Hippocampal formation (tissue), 2 donors: Measurements from ENCODE around the gene FAM170A.
A peak's percentile ranks its signal among the peaks of the same experiment; 100 is the strongest.

Experiments used
- DNase-seq, 2 donors: peaks; one replicate each; lab custom pipeline; 2025; lab: John Stamatoyannopoulos, UW

FAM170A gene, protein sequence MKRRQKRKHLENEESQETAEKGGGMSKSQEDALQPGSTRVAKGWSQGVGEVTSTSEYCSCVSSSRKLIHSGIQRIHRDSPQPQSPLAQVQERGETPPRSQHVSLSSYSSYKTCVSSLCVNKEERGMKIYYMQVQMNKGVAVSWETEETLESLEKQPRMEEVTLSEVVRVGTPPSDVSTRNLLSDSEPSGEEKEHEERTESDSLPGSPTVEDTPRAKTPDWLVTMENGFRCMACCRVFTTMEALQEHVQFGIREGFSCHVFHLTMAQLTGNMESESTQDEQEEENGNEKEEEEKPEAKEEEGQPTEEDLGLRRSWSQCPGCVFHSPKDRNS

GRCh38 chr5:119629339-119629738 lies at the start of gene FAM170A:
Gene FAM170A (plus strand): TSS chr5:119629558. CDS start chr5:119629769, 211 bp downstream.
- no peak for DNase-seq

- DNase-seq: no peak
Measured at GRCh38 chr5:119582987-119583386, 46.4 kb upstream of the FAM170A start.

DNA sequence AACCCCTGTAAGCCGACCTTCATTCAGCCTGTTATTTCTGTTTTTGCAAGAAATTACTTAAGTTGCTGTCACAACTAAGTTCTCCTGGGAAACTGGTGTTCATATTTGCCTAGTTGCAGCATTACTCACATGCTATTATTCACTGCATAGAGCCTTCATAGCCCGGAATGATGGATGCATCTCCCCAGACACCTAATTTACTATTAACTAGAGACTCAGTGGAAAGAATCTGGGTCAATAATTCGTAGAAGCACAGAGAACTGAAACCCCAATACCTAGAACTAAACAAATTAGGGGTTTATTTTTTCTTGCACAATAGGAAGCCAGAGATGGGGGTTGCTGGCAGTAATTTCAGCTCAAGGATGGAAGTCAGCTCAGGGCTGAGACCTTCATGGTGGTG lies 45.7 kb upstream of the FAM170A start:
- DNase-seq: no peak

GRCh38 chr5:119596046-119596445 lies 33.3 kb upstream of the FAM170A start:
- peak; percentile 7 to 48 for DNase-seq

DNA sequence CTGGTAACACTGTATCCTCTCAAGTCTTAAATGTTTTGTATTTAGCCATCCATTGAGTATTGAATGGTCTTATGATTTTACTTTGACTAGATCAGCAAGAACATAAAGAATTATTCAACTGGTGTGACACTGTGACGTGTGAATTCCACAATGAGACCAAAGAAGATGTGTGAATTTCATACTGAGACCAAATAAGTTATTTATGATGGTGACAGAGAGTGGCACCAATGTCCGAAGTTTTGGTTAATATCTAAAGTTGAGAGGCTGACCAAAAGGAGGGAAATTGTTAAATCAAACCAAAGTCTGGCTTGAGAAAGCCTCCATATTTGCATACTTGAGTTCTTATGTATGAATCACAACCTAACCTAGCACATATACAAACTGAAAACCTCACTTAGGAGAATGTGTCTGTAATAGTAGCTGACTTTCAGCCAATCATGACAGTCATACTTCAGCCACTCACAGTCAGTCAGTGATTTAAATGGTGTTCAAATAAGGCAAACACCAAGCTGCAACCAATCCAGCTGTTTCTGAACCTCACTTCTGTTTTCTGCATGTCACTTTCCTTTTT lies 31.5 kb upstream of the FAM170A start:
- DNase-seq: no peak

- no peak for DNase-seq
Measured at GRCh38 chr5:119613937-119614336, 15.4 kb upstream of the FAM170A start.

GRCh38 chr5:119614838-119615237 lies 14.5 kb upstream of the FAM170A start:
- DNase-seq: no peak

- no peak for DNase-seq
Measured at GRCh38 chr5:119626086-119626485, 3.3 kb upstream of the FAM170A start.

DNA sequence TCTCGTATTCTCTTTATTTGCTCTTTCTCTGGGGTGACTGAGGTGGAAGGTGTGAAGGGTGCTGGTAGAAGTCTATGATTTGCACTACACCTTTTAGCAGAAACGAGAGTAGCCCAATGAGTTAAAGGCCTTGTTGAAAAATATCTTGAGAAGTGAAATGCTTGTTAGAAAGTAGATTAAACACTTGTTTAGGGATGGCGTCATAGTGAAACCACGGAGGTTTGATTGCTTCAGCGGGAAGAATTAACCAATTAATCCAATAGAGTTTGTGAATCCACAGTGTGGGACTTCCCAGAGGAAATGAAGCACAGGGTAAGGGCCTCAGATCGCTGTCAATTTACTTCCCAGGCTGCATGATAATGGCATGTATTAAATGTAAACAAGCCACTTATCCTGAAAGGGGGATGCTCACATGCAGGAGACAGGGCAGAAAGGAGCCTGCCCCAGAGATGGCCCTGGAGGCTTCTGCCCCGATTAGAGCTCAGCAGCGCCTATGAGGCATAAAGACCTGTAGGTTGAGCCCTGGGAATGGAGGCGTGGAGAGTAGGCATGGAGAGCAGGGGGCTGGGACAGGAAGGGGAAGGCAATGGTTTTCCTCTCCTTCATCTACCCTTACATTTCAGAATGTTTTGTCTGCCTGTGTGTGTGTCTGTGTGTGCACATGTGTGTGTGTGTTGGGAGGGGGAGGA lies 1.5 kb downstream of the FAM170A start:
- no peak for DNase-seq

DNA sequence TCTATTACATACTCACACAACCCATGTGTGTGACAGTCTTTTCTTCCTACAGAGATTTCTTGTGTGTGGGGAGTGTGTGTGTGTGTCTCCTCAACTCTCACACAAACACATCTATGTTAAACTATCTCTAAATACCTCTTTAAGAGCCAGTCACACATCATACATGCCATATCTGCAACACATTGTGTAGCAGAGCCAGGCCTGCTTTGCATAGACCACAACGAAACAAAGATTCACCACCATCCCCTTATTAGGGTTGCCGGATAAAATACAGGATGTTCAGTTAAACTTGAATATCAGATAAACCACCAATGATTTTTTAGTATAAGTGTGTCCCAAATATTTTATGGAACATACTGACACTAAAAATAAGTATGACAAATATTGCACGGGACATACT lies 2.3 kb downstream of the FAM170A start:
- no peak for DNase-seq

GRCh38 chr5:119651486-119651885 lies 22.1 kb downstream of the FAM170A start:
- DNase-seq: no peak

- DNase-seq: no peak
Measured at GRCh38 chr5:119655061-119655460, 25.7 kb downstream of the FAM170A start.

DNA sequence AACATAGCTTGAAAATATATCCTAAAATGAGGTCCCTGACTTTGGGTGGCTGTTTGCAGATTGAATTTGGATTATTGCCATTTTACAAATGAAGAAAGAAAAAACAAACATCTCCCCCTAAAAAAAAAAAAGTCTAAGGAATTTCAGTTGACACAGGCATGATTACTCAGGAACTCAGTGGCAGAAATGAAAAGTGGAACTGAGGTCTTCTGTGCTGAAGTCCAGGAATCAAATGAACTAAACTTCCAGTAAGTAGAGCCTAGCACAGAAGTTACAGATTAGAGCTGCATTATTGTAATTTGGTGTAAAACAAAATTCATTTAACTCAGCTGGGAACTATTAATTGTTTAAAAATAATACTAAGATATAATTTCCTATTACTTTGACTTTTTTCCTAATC lies 26.7 kb downstream of the FAM170A start:
- no peak for DNase-seq

GRCh38 chr5:119666542-119666941 lies 37.2 kb downstream of the FAM170A start:
- DNase-seq: no peak

- no peak for DNase-seq
Measured at GRCh38 chr5:119678351-119679028, 49.1 kb downstream of the FAM170A start.

DNA sequence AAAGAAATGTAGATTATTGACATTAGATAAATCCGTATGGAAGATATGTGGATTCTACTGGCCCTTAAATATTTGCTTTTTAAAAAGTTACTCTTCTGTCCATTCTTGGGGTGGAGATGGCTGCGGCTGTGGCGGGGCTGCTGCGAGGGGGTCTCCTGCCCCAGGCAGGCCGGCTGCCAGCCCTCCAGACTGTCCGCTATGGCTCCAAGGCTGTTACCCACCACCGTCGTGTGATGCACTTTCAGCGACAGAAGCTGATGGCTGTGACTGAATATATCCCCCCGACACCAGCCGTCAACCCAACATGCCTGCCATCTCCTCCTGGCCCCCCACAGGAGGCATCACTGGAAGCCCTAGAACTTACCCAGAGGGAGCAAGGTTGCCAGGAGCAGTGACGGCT lies 50.7 kb downstream of the FAM170A start:
- DNase-seq: no peak

GRCh38 chr5:119681734-119682133 lies 52.4 kb downstream of the FAM170A start:
- DNase-seq: no peak

DNA sequence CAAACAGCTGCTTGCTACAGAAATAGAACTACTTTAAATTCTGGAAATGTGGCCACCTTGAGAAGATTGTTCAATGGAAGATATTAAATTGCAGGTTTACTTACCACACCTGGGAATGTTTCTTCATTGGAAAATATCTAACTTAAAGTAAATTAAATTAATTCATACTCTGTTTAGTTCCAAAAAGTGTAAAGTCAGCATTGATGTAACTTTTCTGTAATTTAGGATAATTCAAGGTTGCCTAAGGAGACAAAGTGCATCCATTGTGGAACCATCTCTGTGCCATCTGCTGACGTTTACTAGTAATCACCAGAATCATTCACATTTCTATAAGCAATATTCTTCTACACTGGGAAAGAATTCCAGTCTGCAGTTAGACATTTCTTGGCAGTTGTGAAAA lies 53.0 kb downstream of the FAM170A start:
- DNase-seq: no peak
